H4 (cell line): ENCODE data around the gene POU6F2. TPM values are rescaled to one million over a fixed set of nuclear protein-coding genes. Genes with fewer than 3 reads are reported as not detected.
"Not testable (repeated sequence)": the region's sequence is repeated elsewhere in the genome, so short reads cannot be mapped to it uniquely, and the experiment has no call there.

Experiments
- DNase-seq: peaks from one replicate; pipeline ENCODE4 v3.0.0-alpha.2; 2015; ENCODE audit warnings: low spot score
- total RNA-seq: library from RNA; depleted of rRNA; stranded (reverse); fragments of >200 nt; shearing (Covaris generic); gene quantifications from 2 replicates; pipeline ENCODE4 v1.2.3, GENCODE V29; 2014

The POU6F2 gene
- total RNA-seq, 1 experiment from 2014 or later, result 0.41 TPM

DNA sequence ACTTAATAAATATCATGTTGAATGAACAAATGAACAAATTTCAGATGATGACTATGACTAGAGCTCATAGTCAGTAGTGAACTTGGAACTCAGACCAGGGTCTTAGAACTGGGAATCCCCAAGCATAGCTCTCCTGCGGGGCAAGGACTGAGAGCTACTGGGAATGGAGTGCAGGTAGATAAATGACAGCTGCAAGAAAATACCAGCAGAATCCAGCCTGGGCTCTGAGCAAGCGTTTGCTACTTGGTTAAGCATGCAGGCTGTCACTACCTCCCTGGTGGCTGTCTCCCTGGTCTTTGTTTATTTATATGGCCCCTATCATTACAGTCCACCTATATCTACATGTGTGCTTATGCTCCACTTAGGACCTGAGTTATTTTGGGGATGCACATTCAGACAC lies 208.4 kb downstream of the POU6F2 start:
- DNase-seq, result no peak

DNA sequence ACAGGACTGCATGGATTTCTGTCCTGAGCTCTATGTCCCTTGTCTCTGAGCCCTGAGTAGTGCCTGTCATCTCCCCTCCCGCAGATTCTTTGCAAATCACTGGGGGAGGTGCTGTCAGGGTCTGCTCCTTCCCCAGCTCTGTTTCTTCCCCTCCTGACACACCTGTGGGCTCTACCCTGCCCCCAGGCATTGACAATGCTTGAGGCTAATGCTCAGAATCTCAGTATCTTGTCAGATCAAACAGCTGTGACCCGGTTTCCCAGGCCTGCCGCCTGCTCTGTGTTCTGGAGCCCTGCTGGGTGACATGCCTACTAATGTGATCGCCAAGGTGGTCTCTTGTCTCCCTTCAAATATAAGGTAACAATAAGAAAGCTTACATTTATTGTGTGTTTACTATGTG lies 209.0 kb downstream of the POU6F2 start:
- no peak for DNase-seq

DNA sequence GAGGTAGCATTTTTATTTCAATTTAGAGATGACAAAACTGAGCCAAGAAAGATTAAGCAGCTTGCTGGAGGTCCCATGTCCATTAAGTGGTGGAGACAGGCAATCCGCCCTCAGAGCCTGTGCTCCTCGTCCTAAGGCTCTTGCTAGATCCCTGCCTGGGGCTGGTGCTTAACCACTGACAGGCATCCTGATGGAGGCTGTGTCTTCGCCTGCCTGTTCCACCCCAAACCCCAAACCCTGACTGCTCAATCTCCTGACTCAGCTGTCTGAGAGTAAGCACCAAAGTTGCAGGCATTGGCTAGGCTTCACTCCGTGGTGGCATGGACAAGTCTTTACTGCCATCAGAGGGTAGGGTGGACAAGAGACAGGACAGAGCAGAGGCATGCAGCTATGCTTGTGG lies 209.4 kb downstream of the POU6F2 start:
- DNase-seq, result no peak

DNA sequence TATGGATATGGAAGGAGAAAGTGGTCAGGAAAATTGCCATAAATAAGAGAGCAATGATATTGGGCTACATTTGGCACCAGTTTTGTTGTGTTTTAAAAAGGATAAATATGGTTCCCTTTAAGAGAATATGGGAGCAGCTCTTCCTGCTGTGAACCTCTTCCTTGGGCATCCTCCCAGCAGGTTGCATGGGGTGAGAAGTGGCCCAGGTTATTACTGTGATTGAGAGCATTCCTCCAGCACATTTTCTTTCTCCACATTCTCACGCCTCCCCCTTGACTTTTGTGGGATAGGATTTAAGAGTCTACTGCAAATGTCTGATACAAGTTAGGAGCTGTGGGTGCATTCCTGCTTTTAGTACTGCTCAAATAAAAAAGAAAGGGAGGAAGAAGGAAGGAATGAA lies 214.8 kb downstream of the POU6F2 start:
- no peak for DNase-seq

DNA sequence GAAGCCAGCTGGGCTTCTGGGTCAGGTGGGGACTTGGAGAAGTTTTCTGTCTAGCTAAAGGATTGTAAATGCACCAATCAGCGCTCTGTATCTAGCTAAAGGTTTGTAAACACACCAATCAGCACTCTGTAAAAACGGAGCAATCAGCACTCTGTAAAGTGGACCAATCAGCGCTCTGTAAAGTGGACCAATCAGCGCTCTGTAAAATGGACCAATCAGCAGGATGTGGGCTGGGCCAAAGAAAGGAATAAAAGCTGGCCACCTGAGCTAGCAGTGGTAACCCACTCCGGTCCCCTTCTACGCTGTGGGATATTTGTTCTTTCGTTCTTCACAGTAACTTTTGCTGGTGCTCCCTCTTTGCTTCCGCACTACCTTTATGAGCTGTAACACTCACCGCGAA lies 216.7 kb downstream of the POU6F2 start:
- DNase-seq, result not testable (repeated sequence)

DNA sequence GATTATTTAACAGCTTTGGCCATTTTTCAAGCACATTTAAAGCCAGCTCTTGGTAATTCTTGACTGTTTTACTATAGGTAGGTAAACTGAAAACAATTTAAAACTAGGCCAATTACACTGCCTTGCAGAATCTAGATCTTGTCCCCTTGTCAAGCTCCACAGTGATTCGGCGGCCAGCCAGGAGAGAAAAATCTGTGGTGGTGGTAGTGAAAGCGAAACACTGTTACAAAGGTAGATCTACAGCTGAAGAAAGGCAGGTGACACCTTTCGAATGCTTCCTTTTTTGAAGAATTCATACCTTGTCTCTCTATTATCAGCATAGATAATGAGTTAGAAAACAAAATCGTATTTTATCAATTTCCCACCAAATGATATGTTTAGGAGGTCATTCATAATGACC lies 218.3 kb downstream of the POU6F2 start:
- DNase-seq, result no peak

DNA sequence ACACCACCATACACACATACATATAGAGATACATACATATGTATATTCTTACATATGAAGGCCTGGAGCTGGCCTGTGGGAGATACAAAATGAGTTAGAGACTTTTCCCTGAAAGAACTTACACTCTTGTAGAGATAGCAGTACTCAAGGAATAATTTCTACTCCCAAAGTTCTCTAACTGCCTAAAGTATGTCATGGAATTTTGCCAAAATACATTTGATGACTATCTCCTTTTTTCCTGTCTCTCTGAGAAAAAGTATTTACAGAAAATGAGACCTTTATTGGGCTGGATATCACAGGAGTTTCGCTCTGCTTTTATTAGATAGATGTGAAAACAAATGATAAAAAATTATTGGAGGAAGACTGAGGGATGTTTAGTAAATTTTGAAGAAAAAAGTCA lies 220.1 kb downstream of the POU6F2 start:
- DNase-seq, result no peak

DNA sequence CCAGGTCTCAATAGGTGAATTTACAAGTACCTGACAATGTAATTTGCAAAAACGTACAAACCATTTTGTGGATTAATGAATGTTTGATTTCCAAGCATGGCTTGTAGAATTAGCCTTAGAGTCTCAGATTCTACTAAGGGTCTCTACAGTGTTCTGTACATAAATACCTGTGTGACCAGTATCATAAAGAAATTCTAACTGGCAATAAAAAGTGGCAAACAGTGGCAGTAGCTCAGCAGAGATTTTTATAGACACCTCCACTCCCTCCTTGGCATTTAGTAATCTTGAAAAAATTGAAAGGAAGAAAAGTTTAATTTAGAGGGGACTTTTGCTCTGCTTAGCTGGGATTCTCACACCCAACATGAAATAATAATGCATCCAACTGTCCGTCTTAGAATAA lies 220.8 kb downstream of the POU6F2 start:
- no peak for DNase-seq

DNA sequence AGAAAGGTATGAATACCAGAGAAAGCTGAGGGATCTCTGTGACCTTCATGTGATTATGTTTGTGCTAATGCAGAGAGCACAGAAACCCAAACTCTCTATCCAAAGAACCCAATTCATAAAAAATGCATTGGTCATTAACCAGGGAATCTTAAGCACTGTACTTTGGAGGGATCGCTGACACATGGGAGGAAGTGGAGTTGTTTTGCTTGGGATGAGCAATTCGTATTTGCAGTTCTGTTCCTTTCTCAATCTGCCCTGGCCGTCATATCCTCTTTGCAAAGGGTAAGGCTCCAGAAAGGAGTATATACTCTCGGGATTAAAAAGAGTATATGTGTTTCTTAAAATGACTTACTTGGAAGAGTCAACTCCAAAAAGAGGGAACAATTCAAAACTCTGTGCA lies 221.3 kb downstream of the POU6F2 start:
- no peak for DNase-seq

DNA sequence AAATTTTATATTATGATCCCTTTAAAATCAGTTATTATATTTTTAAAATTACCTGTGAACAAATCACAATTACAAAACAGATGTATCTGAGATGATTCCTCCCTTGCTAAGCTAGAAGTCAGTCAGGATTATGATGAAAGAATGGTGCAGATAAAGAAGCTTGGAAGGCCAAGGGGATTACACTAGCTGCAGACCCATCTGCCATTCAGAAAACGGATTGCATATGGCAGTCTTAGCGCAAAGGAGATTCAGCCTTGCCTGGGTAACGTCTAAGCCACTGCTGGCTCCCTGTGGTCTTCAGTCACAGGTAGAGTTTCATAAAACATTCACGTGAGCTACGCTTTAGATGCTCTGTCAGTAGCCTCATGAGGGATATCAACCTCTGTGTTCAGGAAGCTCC lies 222.2 kb downstream of the POU6F2 start:
- no peak for DNase-seq

DNA sequence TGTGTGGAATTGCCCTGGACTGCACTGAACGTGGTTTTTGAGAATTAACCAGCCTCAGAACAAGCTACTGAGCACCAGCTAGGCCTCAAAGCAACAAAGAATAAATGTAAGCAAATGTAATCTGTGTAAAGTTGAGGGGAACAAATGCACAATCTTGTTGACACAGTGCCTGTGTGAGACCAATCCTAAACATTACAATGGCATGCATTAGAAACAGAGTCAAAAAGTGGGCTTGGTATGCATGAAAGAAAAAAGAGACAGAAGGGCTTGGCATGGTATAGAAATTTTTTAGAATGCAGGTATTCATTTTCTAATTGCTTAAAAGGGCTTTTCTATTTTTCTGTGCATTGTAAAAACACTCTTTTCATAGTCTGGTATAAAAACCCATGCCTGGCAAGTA lies 224.3 kb downstream of the POU6F2 start:
- no peak for DNase-seq

DNA sequence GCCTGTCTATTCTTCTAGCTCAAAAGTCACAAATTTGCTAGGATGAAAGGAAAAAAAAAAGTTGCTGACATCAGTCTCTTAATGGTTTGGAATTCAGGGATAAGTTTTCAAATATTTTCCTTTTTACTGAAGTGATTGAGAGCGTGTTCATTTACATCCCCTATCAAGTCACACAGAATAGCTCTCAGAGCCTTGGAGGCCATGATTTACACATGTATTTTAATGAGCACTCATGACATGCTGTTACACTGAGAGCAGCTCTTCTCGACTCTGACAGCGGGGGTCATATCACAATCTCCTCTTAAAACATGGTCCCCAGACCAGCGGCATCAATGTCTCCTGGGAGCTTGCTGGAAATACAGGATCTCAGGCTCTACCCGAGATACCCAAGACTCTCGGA lies 232.7 kb downstream of the POU6F2 start:
- DNase-seq, result no peak

DNA sequence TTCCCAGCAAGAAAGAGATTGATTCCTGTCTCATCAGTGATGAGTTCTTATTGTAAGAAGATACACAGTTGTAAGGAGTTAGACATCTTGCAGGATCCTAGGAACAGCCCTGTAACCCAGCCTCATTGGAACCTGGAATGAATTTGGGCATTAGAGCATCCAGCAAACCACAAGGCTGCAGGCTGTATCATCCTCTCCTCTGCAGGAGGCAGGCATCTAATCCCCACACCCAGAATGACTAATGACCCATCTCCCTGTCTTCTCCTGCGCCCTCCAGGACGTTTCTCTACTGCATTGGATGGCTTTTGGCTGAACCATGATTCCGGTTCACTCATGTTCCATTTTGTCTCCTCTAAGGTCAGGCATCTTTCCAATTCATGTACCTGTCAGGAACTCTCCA lies 233.9 kb downstream of the POU6F2 start:
- DNase-seq, result no peak

DNA sequence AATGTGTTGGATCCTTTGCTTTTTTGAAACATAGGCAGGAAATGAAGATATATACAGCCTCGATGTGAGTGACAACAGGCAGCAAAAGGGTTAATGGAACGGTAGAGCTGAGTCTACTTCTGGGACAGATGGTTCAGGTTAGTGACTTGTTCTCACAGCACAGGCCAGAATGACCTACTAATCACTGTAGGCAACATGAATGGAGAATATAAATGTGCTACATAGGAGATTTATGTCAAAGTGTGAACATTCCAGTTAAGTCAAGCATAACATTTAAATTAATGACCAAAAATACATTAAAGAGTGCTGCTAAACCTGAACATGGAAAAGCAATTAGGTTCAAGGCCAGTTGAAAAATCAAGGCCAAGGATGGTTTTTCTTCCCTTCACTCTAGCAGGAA lies 235.2 kb downstream of the POU6F2 start:
- DNase-seq, result no peak

DNA sequence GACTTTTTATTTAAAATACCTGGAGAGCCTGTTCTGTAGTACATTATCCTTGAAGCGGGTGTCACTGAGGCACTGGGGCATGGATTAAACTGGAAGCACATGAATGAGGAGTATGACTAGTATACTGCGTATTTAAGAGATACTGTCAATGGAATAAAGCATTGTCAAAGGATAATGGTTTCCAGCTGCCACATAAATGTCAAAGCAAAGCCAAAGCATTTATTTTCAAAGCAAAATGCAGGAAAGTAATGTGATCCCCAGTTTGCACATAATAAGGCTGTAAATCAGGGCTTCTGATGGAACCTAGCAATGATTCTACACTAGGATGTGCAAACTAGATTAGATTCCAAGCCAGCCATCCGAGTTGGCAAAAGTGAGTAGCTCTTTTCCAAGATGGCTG lies 240.1 kb downstream of the POU6F2 start:
- no peak for DNase-seq

DNA sequence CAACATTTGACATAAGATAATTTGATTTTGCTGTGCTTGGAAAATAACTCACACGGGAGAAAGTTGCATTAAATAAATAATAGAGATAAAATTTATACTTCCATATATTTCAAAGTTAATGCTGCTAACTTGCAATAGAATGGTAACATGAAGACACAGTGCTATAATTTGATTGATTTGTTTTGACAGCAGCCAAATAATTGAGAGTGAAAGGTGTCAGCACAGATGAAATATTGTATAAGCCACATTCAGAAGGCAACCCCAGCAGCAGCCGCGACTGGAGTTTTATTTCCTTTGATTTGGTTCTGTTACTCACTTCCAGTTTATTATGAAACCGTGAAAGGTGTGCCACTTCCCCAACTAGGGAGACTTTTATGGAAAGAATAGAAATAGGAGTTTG lies 242.2 kb downstream of the POU6F2 start:
- DNase-seq, result no peak

DNA sequence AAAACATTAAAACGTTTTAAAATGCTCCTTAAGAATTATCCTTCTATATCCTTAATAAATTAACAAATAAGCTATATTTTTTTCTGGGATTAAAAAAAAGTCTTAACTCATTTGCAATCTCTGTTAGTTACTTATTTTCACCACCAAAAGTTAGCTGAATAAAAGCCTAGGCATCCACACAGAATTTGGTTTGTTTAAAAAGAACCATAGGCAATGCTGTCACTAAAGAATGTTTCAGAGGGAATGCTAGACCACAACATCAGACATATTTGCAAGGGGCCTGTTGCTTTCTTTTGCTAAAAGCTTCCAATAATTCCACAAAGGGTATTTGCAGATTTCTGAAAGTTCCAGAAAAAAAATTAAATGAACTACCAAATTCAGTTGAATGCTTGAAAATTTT lies 244.2 kb downstream of the POU6F2 start:
- no peak for DNase-seq

DNA sequence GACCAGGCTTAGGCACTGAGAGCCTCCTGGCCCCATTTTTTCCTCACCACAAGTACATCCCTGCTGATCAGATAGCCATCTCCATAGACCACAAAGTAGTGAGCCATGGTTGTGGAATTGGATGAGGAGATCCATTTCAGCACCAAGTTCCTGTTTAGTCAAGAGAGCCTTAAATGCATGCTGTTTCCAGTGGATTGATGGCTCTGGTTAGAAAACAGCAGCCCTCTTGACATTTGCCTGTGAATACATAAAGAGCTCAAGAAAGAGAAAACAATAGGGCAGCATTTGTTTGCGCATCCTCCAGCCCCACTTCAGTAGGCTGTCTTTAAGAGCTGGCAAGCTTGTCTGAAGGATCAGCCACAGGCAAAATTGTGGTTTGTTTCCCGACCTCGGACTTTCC lies 251.2 kb downstream of the POU6F2 start:
- peak; percentile 95 for DNase-seq

DNA sequence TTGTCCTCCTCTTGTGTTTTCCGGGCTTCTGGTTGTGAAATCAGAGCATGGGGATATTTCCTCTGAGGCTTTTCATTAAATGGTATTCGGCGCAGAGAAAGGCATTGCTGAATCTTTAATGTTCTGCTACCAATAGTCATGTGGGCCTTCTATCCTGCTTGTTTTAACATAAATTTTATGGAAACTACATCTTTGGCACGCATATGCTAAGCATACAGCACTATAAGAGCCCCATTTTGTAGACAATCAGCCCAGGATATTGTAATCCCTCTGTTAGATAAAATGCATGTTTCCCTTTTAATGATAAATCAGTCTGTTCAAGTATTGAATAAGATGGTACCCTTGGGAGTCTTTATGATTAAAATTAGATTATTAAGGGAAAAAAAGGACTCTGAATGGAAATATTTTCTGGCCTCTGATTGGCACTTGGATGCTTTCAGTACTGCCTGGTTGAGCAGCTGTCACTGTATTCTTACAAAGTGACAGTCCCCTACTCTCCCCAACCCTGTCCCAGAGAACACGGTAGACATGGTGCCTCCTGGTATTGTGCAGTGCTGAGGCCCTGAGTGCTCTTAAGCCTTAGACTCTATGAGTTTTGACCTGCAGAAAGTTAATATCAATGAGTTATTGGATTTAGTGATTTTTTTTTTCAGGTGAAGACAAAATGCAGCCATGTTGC lies 256.3 kb downstream of the POU6F2 start:
- DNase-seq, result no peak

DNA sequence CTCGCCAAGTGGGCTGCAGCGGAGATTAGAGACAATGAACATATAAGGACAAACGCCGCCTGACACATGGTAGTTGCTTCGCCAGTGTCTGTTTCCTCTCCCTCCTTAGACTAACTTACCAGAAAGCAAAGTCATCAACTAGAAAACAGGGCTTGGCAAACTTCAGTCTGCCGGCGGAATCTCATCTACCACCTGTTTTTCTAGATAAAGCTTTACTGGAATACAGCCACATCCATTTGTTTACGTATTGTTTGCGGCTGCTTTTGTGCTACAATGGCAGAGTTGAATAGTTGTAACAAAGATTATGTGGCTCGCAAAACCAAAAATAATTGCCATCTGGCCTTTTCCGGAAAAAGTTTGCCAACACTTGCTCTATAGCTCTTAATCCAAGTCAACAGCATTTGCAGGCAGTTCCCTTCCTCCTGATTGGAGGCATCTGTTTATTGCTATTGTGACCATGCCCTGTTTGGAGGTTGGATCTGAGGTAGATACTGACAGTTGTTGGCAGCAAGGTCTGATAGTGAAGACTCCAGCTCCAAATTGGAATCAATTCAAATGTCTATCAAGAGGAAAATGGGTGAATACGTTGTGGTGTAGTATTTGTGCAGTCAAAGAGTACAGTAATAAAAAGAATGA lies 260.6 kb downstream of the POU6F2 start:
- peak; percentile 86 for DNase-seq

DNA sequence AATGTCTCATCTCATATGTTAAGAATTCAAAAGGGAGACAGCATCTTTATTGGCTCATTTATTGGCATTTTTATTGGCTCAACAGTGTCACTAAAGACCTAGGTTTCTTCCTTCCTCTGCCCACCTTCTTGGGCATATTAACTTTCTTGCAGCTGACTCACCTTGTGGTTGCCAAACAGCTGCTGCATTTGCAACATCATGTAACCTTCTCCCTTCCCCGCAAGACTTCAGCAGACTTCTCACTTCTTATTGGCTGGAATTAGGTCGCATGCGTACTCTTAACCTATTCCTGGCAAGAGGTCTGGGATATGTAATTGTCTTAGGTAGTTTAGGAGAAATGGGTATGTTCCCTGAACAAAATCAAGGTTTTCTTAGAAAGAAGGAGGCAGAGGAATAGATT lies 263.2 kb downstream of the POU6F2 start:
- DNase-seq, result peak; percentile 90

DNA sequence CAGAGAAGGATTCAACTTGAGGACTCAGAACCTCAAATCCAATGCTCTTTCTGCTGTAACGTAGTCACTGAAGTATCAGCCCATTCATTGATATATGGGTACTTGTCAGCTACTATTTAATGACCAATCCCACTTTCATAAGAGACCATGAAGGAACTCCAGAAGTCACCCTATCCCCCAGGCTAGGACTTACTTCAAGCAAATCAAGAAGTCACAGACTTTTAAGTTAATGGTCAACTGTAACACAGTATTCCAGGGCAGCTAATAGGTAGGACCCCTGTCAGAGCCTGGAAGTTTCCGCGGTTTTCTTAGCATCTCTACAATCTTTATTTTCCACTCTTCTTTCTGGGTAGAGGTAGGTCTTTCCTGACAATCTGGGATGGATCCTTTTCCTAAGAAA lies 269.9 kb downstream of the POU6F2 start:
- no peak for DNase-seq

DNA sequence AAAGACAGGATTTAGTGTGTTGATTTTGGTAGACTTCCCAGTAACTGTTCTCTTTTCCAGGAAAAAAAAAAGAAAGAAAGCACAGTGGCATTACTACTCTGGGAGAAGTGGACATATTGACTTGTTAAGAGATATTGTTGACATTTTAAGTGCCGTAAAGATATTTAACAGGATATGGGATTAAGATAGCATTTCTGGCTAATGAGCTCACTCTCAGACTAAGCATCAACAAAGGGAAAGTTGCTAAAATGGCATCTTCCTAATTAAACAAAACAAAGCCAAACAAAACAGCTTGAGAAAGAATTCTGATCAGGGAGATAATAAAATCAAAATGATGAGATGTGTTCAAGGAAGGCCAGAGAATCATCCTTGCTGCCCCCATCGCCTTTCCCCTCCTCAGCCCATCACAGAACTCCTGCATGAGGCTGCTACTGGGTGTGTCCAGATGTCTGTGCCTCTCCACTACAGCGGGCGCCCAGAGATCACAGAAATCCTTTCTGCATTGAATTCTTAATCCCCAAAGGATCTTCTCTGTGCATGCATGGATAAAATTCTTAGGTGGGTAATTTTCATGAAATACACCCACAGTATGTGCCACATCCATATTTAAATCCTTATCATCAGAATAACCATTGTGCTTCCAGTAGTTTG lies 270.5 kb downstream of the POU6F2 start:
- DNase-seq, result no peak

DNA sequence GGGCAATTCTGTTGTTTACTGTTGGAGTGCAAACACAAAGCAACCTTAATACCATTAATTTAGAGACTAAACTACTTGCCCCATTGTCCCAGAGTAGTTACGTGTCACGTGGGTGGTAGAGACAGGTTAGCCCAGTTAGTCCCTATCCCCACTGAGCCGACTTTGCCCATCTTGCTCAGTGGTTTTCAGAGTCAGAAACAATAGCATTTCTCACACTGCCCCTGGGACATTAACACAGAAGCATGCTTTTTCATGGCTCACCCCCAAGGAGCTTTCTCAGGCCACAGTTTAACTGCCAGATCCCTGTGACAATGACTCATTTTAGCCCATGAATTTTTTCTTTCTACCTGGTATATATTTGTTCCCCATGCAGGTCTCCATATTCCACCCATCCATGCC lies 271.0 kb downstream of the POU6F2 start:
- no peak for DNase-seq
